Glutamatergic neuron (in vitro differentiated cells): ENCODE data around the gene SAMD4A. TPM values are rescaled to one million over a fixed set of nuclear protein-coding genes. Genes with fewer than 3 reads are reported as not detected.

Experiments used
- DNase-seq: peaks from one replicate; pipeline ENCODE4 v3.0.0; 2022
- H3K27ac Mint-ChIP-seq: one replicate; pipeline ENCODE4 v1.8.0; 2020; ENCODE audit warnings: mild to moderate bottlenecking, mixed read lengths, inconsistent platforms; ENCODE audit not compliant: unreplicated experiment
- H3K27me3 Mint-ChIP-seq: one replicate; pipeline ENCODE4 v1.8.0; 2020; ENCODE audit warnings: mild to moderate bottlenecking, moderate library complexity, mixed read lengths, inconsistent platforms; ENCODE audit not compliant: unreplicated experiment
- H3K36me3 Mint-ChIP-seq: one replicate; pipeline ENCODE4 v1.8.0; 2020; ENCODE audit warnings: mild to moderate bottlenecking, mixed read lengths, inconsistent platforms; ENCODE audit not compliant: unreplicated experiment
- H3K4me1 Mint-ChIP-seq: one replicate; pipeline ENCODE4 v1.8.0; 2020; ENCODE audit warnings: mild to moderate bottlenecking, low read depth, mixed read lengths, inconsistent platforms; ENCODE audit not compliant: unreplicated experiment
- H3K4me3 Mint-ChIP-seq: one replicate; pipeline ENCODE4 v1.8.0; 2020; ENCODE audit warnings: mild to moderate bottlenecking, mixed read lengths, inconsistent platforms; ENCODE audit not compliant: unreplicated experiment
- H3K9me3 Mint-ChIP-seq: one replicate; pipeline ENCODE4 v1.8.0; 2020; ENCODE audit warnings: mild to moderate bottlenecking, moderate library complexity, mixed read lengths, inconsistent platforms; ENCODE audit not compliant: unreplicated experiment
- CTCF ChIP-seq: fragments of 200-600 bp; sonication (generic); IDR thresholded peaks from one replicate; pipeline ENCODE4 v1.5.0; 2021; ENCODE audit not compliant: partially characterized antibody, unreplicated experiment
- total RNA-seq: library from RNA; stranded (reverse); fragmentation: NEBNext Ultra II Directional; extraction: Animal tissue kit (Norgen Biotek cat#: 25700); gene quantifications from one replicate; pipeline ENCODE4 v1.2.1, GENCODE V29; 2021; ENCODE audit not compliant: unreplicated experiment

Gene SAMD4A
- total RNA-seq, 1 donor from 2014 or later, result 0.56 TPM

- Mint-ChIP-seq H3K9me3 (no peaks in the 10 kb centered on the region), H3K4me1 (no peaks in the 10 kb centered on the region), H3K27ac (no peak overlapping the region), H3K27me3 (no peaks in the 10 kb centered on the region), H3K36me3 (peaks cover 2% of the 10 kb centered on the region), H3K4me3 (no peak overlapping the region)
- TF ChIP-seq CTCF, result no peak
- no peak for DNase-seq
Observed at GRCh38 chr14:54837508-54838149, 270.7 kb downstream of the SAMD4A start.

GRCh38 chr14:54838931-54839512 lies 272.1 kb downstream of the SAMD4A start:
- no peak overlapping the region for H3K4me3 Mint-ChIP-seq
- H3K27me3 Mint-ChIP-seq, result no peaks in the 10 kb centered on the region
- DNase-seq, result no peak
- no peaks in the 10 kb centered on the region for H3K36me3 Mint-ChIP-seq
- H3K4me1 Mint-ChIP-seq, result no peaks in the 10 kb centered on the region
- no peaks in the 10 kb centered on the region for H3K9me3 Mint-ChIP-seq
- H3K27ac Mint-ChIP-seq, result no peak overlapping the region
- no peak for TF ChIP-seq CTCF

GRCh38 chr14:54839701-54840119 lies 272.8 kb downstream of the SAMD4A start:
- Mint-ChIP-seq H3K4me3 (no peak overlapping the region), H3K36me3 (no peaks in the 10 kb centered on the region), H3K9me3 (no peaks in the 10 kb centered on the region), H3K4me1 (no peaks in the 10 kb centered on the region), H3K27me3 (no peaks in the 10 kb centered on the region), H3K27ac (no peak overlapping the region)
- DNase-seq, result no peak
- no peak for TF ChIP-seq CTCF

GRCh38 chr14:54840336-54840735 lies 273.4 kb downstream of the SAMD4A start:
- Mint-ChIP-seq H3K9me3 (no peaks in the 10 kb centered on the region), H3K4me3 (no peak overlapping the region), H3K36me3 (no peaks in the 10 kb centered on the region), H3K27ac (no peak overlapping the region), H3K4me1 (no peaks in the 10 kb centered on the region), H3K27me3 (no peaks in the 10 kb centered on the region)
- no peak for DNase-seq
- TF ChIP-seq CTCF, result no peak

GRCh38 chr14:54840798-54841197 lies 273.9 kb downstream of the SAMD4A start:
- no peaks in the 10 kb centered on the region for H3K9me3 Mint-ChIP-seq
- no peaks in the 10 kb centered on the region for H3K36me3 Mint-ChIP-seq
- no peak overlapping the region for H3K27ac Mint-ChIP-seq
- no peaks in the 10 kb centered on the region for H3K4me1 Mint-ChIP-seq
- H3K4me3 Mint-ChIP-seq, result no peak overlapping the region
- H3K27me3 Mint-ChIP-seq, result no peaks in the 10 kb centered on the region
- no peak for TF ChIP-seq CTCF
- DNase-seq, result no peak
